NCI-H446 treated with DMSO at 0.1 percent for 48 hours (cell line): ENCODE measurements around the gene RMND5A.
"Not testable (repeated sequence)": the region's sequence is repeated elsewhere in the genome, so short reads cannot be mapped to it uniquely, and the experiment has no call there.

Experiments
- DNase-seq: peaks from one replicate; lab custom pipeline; 2025; lab: John Stamatoyannopoulos, UW

Gene RMND5A

GRCh38 chr2:86714579-86715173 lies 5.4 kb upstream of the RMND5A start:
- not testable (repeated sequence) for DNase-seq

- not testable (repeated sequence) for DNase-seq
These were observed 841 bp upstream of the RMND5A start for GRCh38 chr2:86719263-86719636.

- DNase-seq = not testable (repeated sequence)
These were observed 639 bp downstream of the RMND5A start for GRCh38 chr2:86720540-86721320.

GRCh38 chr2:86725706-86726105 lies 5.6 kb downstream of the RMND5A start:
- DNase-seq = not testable (repeated sequence)

- not testable (repeated sequence) for DNase-seq
These were observed 12.0 kb downstream of the RMND5A start for GRCh38 chr2:86732040-86732525.

GRCh38 chr2:86732837-86733236 lies 12.7 kb downstream of the RMND5A start:
- DNase-seq = not testable (repeated sequence)

GRCh38 chr2:86733528-86733927 lies 13.4 kb downstream of the RMND5A start:
- DNase-seq = not testable (repeated sequence)

- DNase-seq = not testable (repeated sequence)
These were observed 14.8 kb downstream of the RMND5A start for GRCh38 chr2:86734896-86735295.

GRCh38 chr2:86739485-86739884 lies 19.4 kb downstream of the RMND5A start:
- DNase-seq = not testable (repeated sequence)

- DNase-seq = not testable (repeated sequence)
These were observed 19.8 kb downstream of the RMND5A start for GRCh38 chr2:86739889-86740288.

- DNase-seq = not testable (repeated sequence)
These were observed 21.9 kb downstream of the RMND5A start for GRCh38 chr2:86741889-86742498.

- DNase-seq = no peak
These were observed 24.1 kb downstream of the RMND5A start for GRCh38 chr2:86744152-86744551.

- no peak for DNase-seq
These were observed 26.8 kb downstream of the RMND5A start for GRCh38 chr2:86746939-86747338.

GRCh38 chr2:86747711-86748639 lies 27.9 kb downstream of the RMND5A start:
- no peak for DNase-seq

- DNase-seq = no peak
These were observed 30.2 kb downstream of the RMND5A start for GRCh38 chr2:86750240-86750839.

- no peak for DNase-seq
These were observed 31.7 kb downstream of the RMND5A start for GRCh38 chr2:86751778-86752177.

- DNase-seq = no peak
These were observed 32.8 kb downstream of the RMND5A start for GRCh38 chr2:86752934-86753333.

GRCh38 chr2:86753606-86754005 lies 33.5 kb downstream of the RMND5A start:
- no peak for DNase-seq

GRCh38 chr2:86758405-86758804 lies 38.3 kb downstream of the RMND5A start:
- DNase-seq = no peak

GRCh38 chr2:86760371-86760770 lies 40.3 kb downstream of the RMND5A start:
- no peak for DNase-seq

- DNase-seq = peak; percentile 15
These were observed 44.7 kb downstream of the RMND5A start for GRCh38 chr2:86764661-86765309.
